Activated T-helper 17 cell treated with anti-CD3 and anti-CD28 coated beads, Interleukin-2, amount 50 U/mL, for 72 hours (primary cell): ENCODE results near the gene SOCS1. TPM values are rescaled to one million over a fixed set of nuclear protein-coding genes. Genes with fewer than 3 reads are reported as not detected.

Experiments
- ATAC-seq: fragments of 150-1000 bp; cut with Tn5 transposase; replicated peaks from 2 replicates; pipeline ENCODE4 v1.10.0; 2021; ENCODE audit warnings: mild to moderate bottlenecking, moderate library complexity
- H3K27ac Mint-ChIP-seq: one replicate; pipeline ENCODE4 v1.8.0; 2022; ENCODE audit warnings: mixed read lengths
- H3K27me3 Mint-ChIP-seq: one replicate; pipeline ENCODE4 v1.8.0; 2022; ENCODE audit warnings: mixed read lengths
- H3K36me3 Mint-ChIP-seq: one replicate; pipeline ENCODE4 v1.8.0; 2022; ENCODE audit warnings: low read depth, mild to moderate bottlenecking, mixed read lengths
- H3K4me1 Mint-ChIP-seq: one replicate; pipeline ENCODE4 v1.8.0; 2022; ENCODE audit warnings: mixed read lengths
- H3K4me3 Mint-ChIP-seq: one replicate; pipeline ENCODE4 v1.8.0; 2022; ENCODE audit warnings: mild to moderate bottlenecking, mixed read lengths
- H3K9me3 Mint-ChIP-seq: one replicate; pipeline ENCODE4 v1.8.0; 2022; ENCODE audit warnings: mixed read lengths
- total RNA-seq, 2 donors: library from RNA; stranded (reverse); gene quantifications; one replicate each; pipeline ENCODE4 v1.2.3, GENCODE V29; 2022

SOCS1 gene
- total RNA-seq, 2 donors from 2014 or later, result 89.7 to 124 TPM

DNA sequence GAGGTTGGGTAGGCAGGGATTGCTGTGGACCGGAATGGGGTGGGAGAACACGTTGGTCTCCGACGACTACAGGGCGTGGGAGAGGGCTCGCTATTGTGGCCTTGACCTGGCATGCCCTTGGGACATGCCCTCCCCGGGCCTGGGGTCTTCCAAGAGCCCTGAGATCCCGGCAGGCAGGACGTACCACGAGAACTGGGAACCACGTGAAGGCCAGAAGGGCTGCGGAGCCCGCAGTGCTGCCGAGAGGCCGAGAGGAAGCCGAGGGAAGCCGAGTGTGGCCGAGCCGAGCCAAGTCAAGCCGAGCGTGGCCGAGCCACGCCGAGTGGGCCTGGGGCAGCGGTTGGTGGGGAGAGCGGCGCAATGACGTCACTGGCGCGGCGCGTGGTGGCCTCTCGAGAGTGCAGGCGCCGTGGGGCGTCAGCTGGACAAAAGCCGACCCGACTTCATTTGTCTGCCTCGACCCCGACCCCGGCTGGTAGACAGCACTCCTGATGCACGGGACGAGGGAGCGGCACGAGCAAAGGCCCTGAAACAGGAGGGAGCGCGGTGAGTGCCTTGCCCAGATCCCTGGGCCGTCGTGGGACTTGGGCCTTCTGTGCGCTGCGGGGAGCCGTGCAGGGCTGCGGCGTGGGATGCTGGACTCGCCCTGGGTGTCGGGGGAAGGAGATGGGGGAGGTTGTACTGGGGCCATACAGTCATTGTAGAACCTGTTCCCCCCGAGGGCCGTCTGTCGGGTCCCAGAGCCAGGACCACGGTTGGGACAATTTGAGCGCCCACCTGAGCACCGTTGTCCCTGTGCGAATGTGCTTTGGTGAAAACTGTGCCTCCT is 6.6 kb downstream of the SOCS1 start:
- H3K4me3 Mint-ChIP-seq, result peak overlapping the region; percentile 9
- no peak for ATAC-seq

DNA sequence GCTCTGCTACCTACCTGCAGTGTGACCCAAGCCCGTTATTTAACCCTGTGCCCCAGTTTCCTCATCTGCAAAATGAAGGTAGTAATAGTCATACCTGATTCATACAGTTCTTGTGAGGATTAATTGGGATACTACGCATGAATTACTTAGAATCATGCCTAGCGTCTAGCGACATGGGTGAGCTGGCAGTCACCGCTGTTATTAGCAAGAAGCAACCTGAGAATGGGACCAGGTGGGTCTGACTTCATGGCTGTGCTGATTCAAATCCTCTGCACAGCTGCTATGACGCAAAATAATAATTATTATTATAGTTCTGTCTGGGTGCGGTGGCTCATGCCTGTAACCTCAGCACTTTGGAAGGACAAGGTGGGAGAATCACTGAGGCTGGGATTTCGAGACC is 7.9 kb downstream of the SOCS1 start:
- Mint-ChIP-seq H3K4me3 (peak overlapping the region; percentile 62), H3K27me3 (no peaks in the 10 kb centered on the region), H3K4me1 (peaks cover 30% of the 10 kb centered on the region), H3K36me3 (peaks cover 27% of the 10 kb centered on the region), H3K9me3 (no peaks in the 10 kb centered on the region), H3K27ac (peak overlapping the region; percentile 86)
- ATAC-seq, result peak; percentile 8

More for the DNA sequence above, 6.6 kb downstream of the SOCS1 start:
- Mint-ChIP-seq H3K4me1 (peaks cover 30% of the 10 kb centered on the region), H3K9me3 (no peaks in the 10 kb centered on the region), H3K36me3 (peaks cover 40% of the 10 kb centered on the region), H3K27ac (peak overlapping the region; percentile 36), H3K27me3 (no peaks in the 10 kb centered on the region)

GRCh38 chr16:11245988-11246387 is 10.0 kb downstream of the SOCS1 start:
- H3K4me3 Mint-ChIP-seq, result peak overlapping the region; percentile 62
- H3K27me3 Mint-ChIP-seq, result no peaks in the 10 kb centered on the region
- peaks cover 22% of the 10 kb centered on the region for H3K4me1 Mint-ChIP-seq
- ATAC-seq, result peak; percentile 57
- peak overlapping the region; percentile 86 for H3K27ac Mint-ChIP-seq
- peaks cover 8% of the 10 kb centered on the region for H3K36me3 Mint-ChIP-seq
- no peaks in the 10 kb centered on the region for H3K9me3 Mint-ChIP-seq

- peak overlapping the region; percentile 44 for H3K27ac Mint-ChIP-seq
- peaks cover 23% of the 10 kb centered on the region for H3K4me1 Mint-ChIP-seq
- no peaks in the 10 kb centered on the region for H3K27me3 Mint-ChIP-seq
- peak overlapping the region; percentile 62 for H3K4me3 Mint-ChIP-seq
- peaks cover under 1% of the 10 kb centered on the region for H3K36me3 Mint-ChIP-seq
- no peaks in the 10 kb centered on the region for H3K9me3 Mint-ChIP-seq
- ATAC-seq, result no peak
These were observed 10.7 kb downstream of the SOCS1 start for GRCh38 chr16:11245222-11245737.

- no peaks in the 10 kb centered on the region for H3K9me3 Mint-ChIP-seq
- H3K27me3 Mint-ChIP-seq, result no peaks in the 10 kb centered on the region
These were observed 13.3 kb downstream of the SOCS1 start for GRCh38 chr16:11242658-11243057.

GRCh38 chr16:11241480-11242204 is 14.4 kb downstream of the SOCS1 start:
- Mint-ChIP-seq H3K27me3 (no peaks in the 10 kb centered on the region), H3K9me3 (no peaks in the 10 kb centered on the region), H3K4me1 (peaks cover 24% of the 10 kb centered on the region), H3K36me3 (no peaks in the 10 kb centered on the region), H3K27ac (no peak overlapping the region), H3K4me3 (no peak overlapping the region)
- ATAC-seq, result no peak

More at GRCh38 chr16:11242658-11243057, 13.3 kb downstream of the SOCS1 start:
- H3K4me3 Mint-ChIP-seq, result no peak overlapping the region
- H3K4me1 Mint-ChIP-seq, result peaks cover 24% of the 10 kb centered on the region
- no peak overlapping the region for H3K27ac Mint-ChIP-seq
- no peaks in the 10 kb centered on the region for H3K36me3 Mint-ChIP-seq
- ATAC-seq, result no peak

GRCh38 chr16:11240636-11241473 is 15.1 kb downstream of the SOCS1 start:
- Mint-ChIP-seq H3K27me3 (no peaks in the 10 kb centered on the region), H3K4me1 (peaks cover 23% of the 10 kb centered on the region), H3K27ac (peak overlapping the region; percentile 64), H3K36me3 (no peaks in the 10 kb centered on the region), H3K4me3 (no peak overlapping the region), H3K9me3 (no peaks in the 10 kb centered on the region)
- ATAC-seq, result peak; percentile 45

DNA sequence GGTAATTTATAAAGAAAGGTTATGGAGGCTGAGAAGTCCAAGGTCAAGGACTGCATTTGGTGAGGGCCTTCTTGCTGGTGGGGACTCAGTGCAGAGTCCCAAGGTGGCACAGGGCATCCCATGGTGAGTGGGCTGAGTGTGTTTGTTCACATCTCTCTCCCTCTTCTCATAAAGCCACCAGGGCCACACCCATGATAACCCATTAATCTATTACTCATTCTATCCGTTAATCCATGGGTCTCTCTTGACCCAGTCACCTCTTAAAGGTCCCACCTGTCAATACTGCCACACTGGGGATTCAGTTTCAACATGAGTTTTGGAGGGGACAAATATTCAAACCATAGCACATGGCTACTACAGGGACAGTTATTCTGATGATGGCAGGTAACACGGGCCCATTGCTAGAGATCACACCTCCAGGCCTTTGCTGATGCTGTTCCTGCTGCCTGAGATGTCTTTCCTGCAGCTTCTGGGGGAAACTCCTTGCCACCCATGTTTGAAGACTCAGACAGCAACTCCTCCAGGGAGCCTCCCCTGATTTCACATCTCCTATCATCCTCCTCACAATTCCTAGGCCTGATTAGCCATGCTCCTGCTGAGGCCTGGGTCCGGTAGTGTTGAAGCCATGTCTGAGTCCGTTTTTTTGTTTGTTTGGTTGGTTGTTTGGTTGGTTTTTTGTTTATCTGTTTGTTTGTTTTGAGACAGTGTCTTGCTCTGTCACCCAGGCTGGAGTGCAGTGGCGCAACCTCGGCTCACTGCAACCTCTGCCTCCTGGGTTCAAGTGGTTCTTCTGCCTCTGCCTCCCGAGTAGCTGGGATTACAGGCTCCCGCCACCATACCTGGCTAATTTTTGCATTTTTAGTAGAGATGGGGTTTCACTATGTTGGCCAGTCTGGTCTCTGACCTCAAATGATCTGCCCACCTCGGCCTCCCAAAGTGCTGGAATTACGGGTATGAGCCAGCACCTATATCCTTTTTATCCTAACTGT is 16.1 kb downstream of the SOCS1 start:
- H3K27ac Mint-ChIP-seq, result peak overlapping the region; percentile 64
- H3K36me3 Mint-ChIP-seq, result no peaks in the 10 kb centered on the region
- no peaks in the 10 kb centered on the region for H3K9me3 Mint-ChIP-seq
- ATAC-seq, result peak; percentile 27
- no peak overlapping the region for H3K4me3 Mint-ChIP-seq
- H3K4me1 Mint-ChIP-seq, result peaks cover 15% of the 10 kb centered on the region
- H3K27me3 Mint-ChIP-seq, result no peaks in the 10 kb centered on the region

DNA sequence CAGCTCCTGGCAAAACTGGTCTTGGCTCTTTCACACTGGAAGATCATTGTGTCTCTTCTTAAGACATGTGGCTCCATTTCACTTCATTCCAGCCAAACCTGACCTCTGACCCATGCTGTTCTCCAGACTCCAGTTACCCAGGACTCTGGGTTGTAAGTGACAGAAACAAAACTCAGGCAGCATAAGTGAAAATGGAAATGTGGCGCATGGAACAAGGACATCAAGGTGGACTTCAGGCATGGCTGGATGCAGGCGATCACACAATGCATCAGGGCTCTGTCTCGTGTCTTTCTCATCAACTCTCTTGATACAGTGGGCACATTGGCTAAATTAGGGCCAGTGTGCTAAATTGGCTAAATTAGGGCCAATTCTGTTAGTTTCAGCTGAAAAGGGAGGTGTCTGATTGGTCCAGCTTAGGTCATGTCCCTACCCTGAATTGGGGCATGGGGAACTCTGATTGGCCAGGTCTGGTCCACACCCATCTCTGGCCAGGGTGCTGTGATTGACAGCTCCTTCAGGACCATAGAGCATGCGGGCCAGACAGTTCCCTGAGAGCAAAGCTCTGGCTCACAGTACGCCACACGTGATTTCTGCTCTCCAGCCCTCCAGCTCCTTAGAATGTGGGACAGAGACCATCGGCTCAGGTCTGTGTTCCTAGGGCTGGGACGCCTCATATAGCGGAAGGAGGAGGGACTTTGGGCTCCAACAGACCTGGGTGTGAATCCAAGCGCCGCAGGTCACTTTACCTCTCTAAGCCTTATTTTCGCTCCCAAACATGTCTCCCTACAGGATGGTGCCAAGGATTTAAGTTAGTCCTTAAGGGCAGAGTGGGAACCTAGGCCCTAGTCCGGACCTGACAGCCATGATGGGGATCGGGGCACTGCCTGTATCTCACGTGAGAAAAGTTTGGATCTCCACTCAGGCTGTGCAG is 17.5 kb downstream of the SOCS1 start:
- Mint-ChIP-seq H3K27ac (no peak overlapping the region), H3K4me3 (no peak overlapping the region), H3K36me3 (no peaks in the 10 kb centered on the region), H3K4me1 (peaks cover 17% of the 10 kb centered on the region), H3K27me3 (no peaks in the 10 kb centered on the region), H3K9me3 (no peaks in the 10 kb centered on the region)
- no peak for ATAC-seq

DNA sequence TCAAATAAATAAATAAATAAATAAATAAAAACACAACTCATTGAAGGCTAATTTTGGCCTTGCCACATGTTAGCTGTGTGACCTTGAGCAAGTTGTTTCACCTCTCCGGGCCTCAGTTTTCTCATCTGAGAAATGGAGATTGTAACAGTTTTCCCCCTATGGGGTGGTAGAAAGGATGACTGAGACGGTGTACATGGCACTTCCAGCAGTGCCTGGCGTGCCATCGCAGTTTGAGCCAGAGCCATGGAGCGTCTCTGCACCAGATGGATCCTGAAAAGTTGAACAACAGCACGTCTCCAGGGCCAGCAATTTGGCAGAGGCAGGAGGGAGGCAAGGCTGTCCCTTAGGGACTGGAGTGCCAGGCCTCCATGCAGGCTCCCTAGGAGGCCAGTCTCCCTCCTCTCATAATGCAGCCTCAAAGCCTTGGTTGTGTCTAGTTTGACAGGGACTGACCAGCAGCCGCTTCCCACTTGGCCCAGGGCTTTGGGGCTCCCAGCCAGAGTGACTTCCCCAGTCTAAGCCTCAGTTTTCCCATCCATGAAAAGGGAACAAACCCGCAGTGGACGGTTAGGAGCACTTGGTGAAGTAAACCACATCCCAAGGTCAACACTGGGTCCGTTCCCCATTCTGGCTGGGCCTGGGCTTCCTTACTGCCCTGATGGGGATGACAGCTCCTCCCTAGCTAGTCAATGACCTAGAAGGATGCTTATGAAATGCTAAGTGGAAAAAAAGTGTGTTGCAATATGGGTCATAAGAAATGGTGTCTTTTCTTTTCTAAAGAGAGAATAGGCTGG is 19.3 kb downstream of the SOCS1 start:
- H3K9me3 Mint-ChIP-seq, result no peaks in the 10 kb centered on the region
- H3K27ac Mint-ChIP-seq, result no peak overlapping the region
- no peaks in the 10 kb centered on the region for H3K27me3 Mint-ChIP-seq
- no peak for ATAC-seq
- no peak overlapping the region for H3K4me3 Mint-ChIP-seq
- no peaks in the 10 kb centered on the region for H3K36me3 Mint-ChIP-seq
- peaks cover 23% of the 10 kb centered on the region for H3K4me1 Mint-ChIP-seq

DNA sequence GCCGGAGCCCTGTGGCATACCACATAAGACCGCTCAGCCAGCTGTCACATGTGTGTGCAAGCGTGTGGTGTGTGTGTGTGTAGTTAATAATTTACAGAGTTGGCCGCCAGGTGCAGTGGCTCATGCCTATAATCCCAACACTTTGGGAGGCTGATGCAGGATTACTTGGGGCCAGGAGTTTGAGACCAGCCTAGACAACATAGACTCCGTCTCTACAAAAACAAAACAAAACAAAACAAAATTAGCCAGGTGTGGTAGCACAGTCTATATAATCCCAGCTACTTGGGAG is 20.4 kb downstream of the SOCS1 start:
- Mint-ChIP-seq H3K9me3 (no peaks in the 10 kb centered on the region), H3K4me3 (no peak overlapping the region), H3K4me1 (peaks cover 22% of the 10 kb centered on the region), H3K27ac (peak overlapping the region; percentile 5), H3K36me3 (no peaks in the 10 kb centered on the region), H3K27me3 (no peaks in the 10 kb centered on the region)
- no peak for ATAC-seq
